K562 treated with DMSO at 1 percent for 4 hours (cell line): ENCODE results near the gene OR10K2. TPM values are rescaled to one million over a fixed set of nuclear protein-coding genes. Genes with fewer than 3 reads are reported as not detected.

Source experiments
- total RNA-seq: library from RNA; unstranded; fragments of 300-600 nt; gene quantifications from 2 replicates; pipeline ENCODE4 v1.2.3, GENCODE V29; 2022; ENCODE audit not compliant: insufficient read depth

The OR10K2 gene, protein sequence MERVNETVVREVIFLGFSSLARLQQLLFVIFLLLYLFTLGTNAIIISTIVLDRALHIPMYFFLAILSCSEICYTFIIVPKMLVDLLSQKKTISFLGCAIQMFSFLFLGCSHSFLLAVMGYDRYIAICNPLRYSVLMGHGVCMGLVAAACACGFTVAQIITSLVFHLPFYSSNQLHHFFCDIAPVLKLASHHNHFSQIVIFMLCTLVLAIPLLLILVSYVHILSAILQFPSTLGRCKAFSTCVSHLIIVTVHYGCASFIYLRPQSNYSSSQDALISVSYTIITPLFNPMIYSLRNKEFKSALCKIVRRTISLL
- not detected in 2 replicates for total RNA-seq

DNA sequence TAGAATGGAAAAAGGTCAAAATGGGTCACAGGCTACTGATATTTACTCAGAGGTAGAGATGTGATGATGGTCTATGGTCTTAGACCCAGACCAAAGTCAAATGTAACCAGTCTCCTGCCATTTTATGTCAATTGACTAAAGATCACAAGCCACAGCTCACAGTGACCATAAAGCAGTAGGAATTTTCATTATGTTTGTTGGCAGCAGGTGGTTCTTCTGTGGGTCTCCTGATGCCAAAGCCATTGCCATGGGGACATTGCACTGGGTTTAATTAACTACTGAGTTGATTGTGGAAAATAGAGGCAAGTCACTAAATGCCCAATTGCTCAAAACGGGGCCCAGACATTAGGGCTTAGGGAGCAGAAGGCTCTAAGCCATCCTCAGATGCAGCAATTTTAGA lies at the start of gene OR10K2:
Gene OR10K2, minus strand, starts transcription at position 101 of the 400 bp plus-strand sequence. CDS start 5,371 bp downstream, outside the sequence.

DNA sequence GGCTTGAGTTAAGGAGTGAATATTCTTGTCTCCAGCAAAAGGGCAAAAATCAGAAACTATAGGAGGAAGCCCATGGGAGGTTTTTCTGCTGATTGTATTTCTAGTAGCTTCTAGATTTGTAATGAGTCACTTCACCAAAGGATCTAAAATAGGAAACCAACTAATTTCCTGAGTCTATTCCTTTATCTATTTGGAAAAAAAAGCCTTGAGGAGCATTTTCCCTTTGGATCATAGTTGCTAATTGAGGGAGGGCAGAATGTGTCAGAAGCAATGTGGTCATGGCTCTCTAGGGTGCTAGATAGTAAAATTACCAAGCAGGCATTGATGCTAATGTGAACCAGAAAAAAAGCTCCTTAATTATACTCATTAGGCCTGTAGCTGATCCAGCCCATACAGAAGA lies 45.9 kb upstream of the OR10K2 start, which contains the start of gene OR10R2:
Gene OR10R2, plus strand, starts transcription at position 301 of the 400 bp plus-strand sequence. CDS start 106 bp downstream, outside the sequence.

DNA sequence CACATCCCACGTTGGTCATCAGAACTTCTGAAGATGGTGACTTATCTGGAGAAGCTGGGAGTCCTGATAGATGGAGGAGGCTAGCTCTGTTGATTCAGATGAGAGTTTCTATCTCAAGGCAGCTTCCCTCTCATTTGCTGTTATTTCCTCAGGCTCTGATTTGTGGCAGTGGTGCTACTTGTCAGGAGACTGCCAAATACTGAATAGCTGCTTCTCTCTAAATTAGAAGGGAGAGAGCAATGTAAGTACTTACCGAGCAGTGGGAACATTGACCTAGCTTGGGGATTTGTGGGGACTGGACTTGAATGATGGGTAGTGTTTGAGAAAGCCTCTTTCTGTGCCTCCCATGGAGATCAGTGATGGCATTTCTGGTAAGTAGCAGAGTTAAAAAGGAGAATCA lies 35.5 kb upstream of the OR10K2 start, which contains the start of gene OR10K1:
Gene OR10K1, plus strand, starts transcription at position 301 of the 400 bp plus-strand sequence. CDS start 3,728 bp downstream, outside the sequence.

DNA sequence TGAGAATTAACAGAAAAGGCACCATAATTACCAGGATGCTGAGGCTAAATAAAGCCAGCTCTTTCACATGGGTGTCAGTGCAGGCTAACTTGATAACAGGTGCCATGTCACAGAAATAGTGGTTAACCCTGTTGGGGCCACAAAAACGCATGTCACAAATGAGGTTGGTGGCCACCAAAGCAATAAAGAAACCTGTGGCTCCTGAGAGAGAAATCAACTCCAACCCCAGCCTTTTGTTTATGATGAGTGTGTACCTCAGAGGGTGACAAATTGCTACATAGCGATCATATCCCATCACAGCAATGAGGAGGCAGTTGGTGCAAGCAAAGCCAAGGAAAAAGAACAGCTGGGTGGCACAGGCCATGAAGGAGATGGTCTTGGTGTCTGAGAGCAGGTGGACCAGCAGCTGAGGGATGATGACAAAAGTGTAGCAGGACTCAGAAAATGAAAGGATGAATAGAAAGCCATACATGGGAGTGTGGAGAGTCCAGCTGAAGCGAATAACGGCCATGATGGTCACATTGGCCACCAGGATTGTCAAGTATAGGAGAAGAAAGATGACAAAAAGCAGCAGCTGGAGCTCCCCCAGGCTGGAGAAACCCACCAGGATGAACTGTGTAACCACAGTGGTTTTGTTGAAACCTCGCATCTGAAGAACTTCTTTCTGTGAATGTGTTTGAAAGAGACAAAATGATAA lies 27.1 kb downstream of the OR10K2 start, which contains the start of gene OR10T2:
Gene OR10T2, minus strand, starts transcription at position 649 of the 697 bp plus-strand sequence. Its CDS starts 0 bp downstream, at position 649.

Other genes starting within 250 kb of the OR10K2 start
- not detected in 2 replicates for gene CD1D, start 245.3 kb downstream of the OR10K2 start, total RNA-seq
- not detected in 2 replicates for gene CD1A, start 171.8 kb downstream of the OR10K2 start, total RNA-seq
- not detected in 2 replicates for gene CD1C, start 136.3 kb downstream of the OR10K2 start, total RNA-seq
- not detected in 2 replicates for gene CD1B, start 94.7 kb downstream of the OR10K2 start, total RNA-seq
- gene CD1E, start 72.3 kb downstream of the OR10K2 start, total RNA-seq: not detected in 2 replicates
- gene OR10T2, start 26.8 kb downstream of the OR10K2 start, total RNA-seq: not detected in 2 replicates
- not detected in 2 replicates for gene OR10K1, start 35.6 kb upstream of the OR10K2 start, total RNA-seq
- gene OR10R2, start 46.0 kb upstream of the OR10K2 start, total RNA-seq: not detected in 2 replicates
- not detected in 2 replicates for gene OR6Y1, start 128.2 kb upstream of the OR10K2 start, total RNA-seq
- gene OR6P1, start 144.3 kb upstream of the OR10K2 start, total RNA-seq: not detected in 2 replicates
- not detected in 2 replicates for gene OR10X1, start 153.7 kb upstream of the OR10K2 start, total RNA-seq
- 0.08 TPM in 1 of 2 replicates, not detected in the other for gene OR10Z1, start 179.0 kb upstream of the OR10K2 start, total RNA-seq